PC-9 (cell line): ENCODE measurements around the gene SYNPO. TPM values are rescaled to one million over a fixed set of nuclear protein-coding genes. Genes with fewer than 3 reads are reported as not detected.

Experiments used
- BruUV-seq: library from RNA; stranded (reverse); fragments of 400-500 nt; replicated peaks from 2 replicates; lab custom pipeline; 2021; lab: Mats Ljungman, UMichigan
- CTCF ChIA-PET: fragments of 300-600 bp; sonication (Branson Sonifier 250); formaldehyde crosslinking; loops from one replicate; lab custom pipeline; 2022; ENCODE audit warnings: antibody characterized with exemption; lab: Charles Lee
- POLR2A ChIA-PET: fragments of 300-600 bp; sonication (Branson Sonifier 250); formaldehyde crosslinking; loops from one replicate; lab custom pipeline; 2022; ENCODE audit warnings: antibody characterized with exemption; ENCODE audit not compliant: unreplicated experiment; lab: Charles Lee
- DNase-seq, 2 experiments: peaks; one replicate each; pipeline versions ENCODE4 v3.0.0 to v3.0.0-alpha.2; 2015 to 2022; ENCODE audit warnings: mixed read lengths in 1 of 2
- H2AFZ ChIP-seq: fragments of 200-600 bp; sonication (generic); 2 replicates; pipeline ENCODE4 v1.8.1; 2017; ENCODE audit warnings: antibody characterized with exemption
- H3F3A ChIP-seq: fragments of 200-600 bp; sonication (generic); 2 replicates; pipeline ENCODE4 v1.8.1; 2017; ENCODE audit warnings: antibody characterized with exemption, mild to moderate bottlenecking, low read depth; ENCODE audit not compliant: insufficient read depth
- H3K27ac ChIP-seq: fragments of 200-600 bp; sonication (generic); 2 replicates; pipeline ENCODE4 v1.6.1; 2016; ENCODE audit warnings: mixed run types
- H3K27me3 ChIP-seq: fragments of 200-600 bp; sonication (generic); 2 replicates; pipeline ENCODE4 v1.6.1; 2016; ENCODE audit warnings: low read depth, mixed run types; ENCODE audit not compliant: insufficient read depth
- H3K36me3 ChIP-seq: fragments of 200-600 bp; sonication (generic); 2 replicates; pipeline ENCODE4 v1.6.1; 2016; ENCODE audit warnings: low read depth, mixed run types
- H3K4me1 ChIP-seq: fragments of 200-600 bp; sonication (generic); replicated peaks from 2 replicates; pipeline ENCODE4 v1.6.1; 2016; ENCODE audit warnings: mixed run types; ENCODE audit not compliant: insufficient read depth
- H3K4me2 ChIP-seq: fragments of 200-600 bp; sonication (generic); 2 replicates; pipeline ENCODE4 v1.6.1; 2017; ENCODE audit warnings: mixed run types
- H3K4me3 ChIP-seq: fragments of 200-600 bp; sonication (generic); 2 replicates; pipeline ENCODE4 v1.6.1; 2016; ENCODE audit warnings: mixed run types
- H3K79me2 ChIP-seq: fragments of 200-600 bp; sonication (generic); 2 replicates; pipeline ENCODE4 v1.6.1; 2017; ENCODE audit warnings: low read depth, mixed run types
- H3K9me2 ChIP-seq: fragments of 200-600 bp; sonication (generic); 2 replicates; pipeline ENCODE4 v1.8.1; 2017; ENCODE audit warnings: mild to moderate bottlenecking; ENCODE audit not compliant: insufficient read depth
- H3K9me3 ChIP-seq: fragments of 200-600 bp; sonication (generic); 2 replicates; pipeline ENCODE4 v1.8.1; 2016; ENCODE audit warnings: low read depth; ENCODE audit not compliant: insufficient read depth
- H4K20me1 ChIP-seq: fragments of 200-600 bp; sonication (generic); 2 replicates; pipeline ENCODE4 v1.8.1; 2017; ENCODE audit not compliant: insufficient read depth
- EZH2 ChIP-seq: fragments of 200-600 bp; sonication (generic); IDR thresholded peaks from 2 replicates; pipeline ENCODE4 v1.8.0; 2017; ENCODE audit warnings: antibody characterized with exemption, low read depth
- intact Hi-C: fragments of 100-400 bp; cut with micrococcal nuclease; formaldehyde crosslinking; loops from one replicate; pipeline ENCODE4 v1.10.0; 2022; ENCODE audit not compliant: unreplicated experiment
- total RNA-seq: library from RNA; stranded (reverse); gene quantifications from 2 replicates; pipeline ENCODE4 v1.2.3, GENCODE V29; 2021
- TF ChIP-seq, protein P1 (sequence below): fragments of 200-600 bp; sonication (generic); conservative IDR thresholded peaks from 2 replicates; pipeline ENCODE4 v1.6.1; 2017; ENCODE audit warnings: mixed run types, antibody characterized with exemption, mild to moderate bottlenecking, moderate library complexity

SYNPO gene
- total RNA-seq, 1 experiment from 2014 or later = 2.0 TPM

DNA sequence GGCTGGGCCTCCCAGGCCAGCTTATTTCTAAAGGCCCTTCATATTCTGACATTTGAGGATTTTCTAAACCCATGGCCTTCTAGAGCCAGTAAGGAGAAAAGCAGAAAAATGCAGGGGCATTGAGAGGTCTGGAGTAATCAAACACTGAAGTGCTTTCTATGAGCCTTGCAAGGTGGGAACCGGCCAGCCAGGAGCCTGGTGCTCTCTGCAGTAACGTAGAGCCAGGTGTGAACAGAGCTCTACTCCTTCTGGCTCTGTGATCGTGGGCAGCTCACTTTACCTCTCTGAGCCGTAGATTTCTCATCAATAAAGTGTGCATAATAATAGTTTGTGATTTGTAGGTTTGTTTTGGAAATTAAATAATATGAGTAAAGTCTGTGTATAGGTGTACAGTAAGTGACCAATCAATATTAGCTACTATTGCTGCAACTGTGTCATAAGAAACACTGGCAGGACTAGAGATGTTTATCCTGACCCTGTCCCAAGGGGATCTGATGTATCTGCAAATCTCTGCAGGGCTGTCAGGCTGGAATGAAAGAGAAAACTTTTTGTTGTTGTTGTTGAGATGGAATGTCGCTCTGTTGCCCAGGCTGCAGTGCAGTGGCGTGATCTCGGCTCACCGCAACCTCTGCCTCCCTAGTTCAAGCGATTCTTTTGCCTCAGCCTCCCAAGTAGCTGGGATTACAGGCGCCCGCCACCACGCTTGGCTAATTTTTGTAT lies 2.7 kb downstream of the SYNPO start:
- H4K20me1 ChIP-seq = no peaks in the 10 kb centered on the region
- H3K4me3 ChIP-seq = no peak overlapping the region
- no peaks in the 10 kb centered on the region for H3K36me3 ChIP-seq
- H3K4me2 ChIP-seq = peak overlapping the region; percentile 71
- H3K9me2 ChIP-seq = no peaks in the 10 kb centered on the region
- intact Hi-C loops = loop anchor here (5.0 kb wide), 2 partner anchors 156 to 171 kb away; no protein-coding TSS in a partner anchor
- no peak overlapping the region for H2AFZ ChIP-seq
- ChIA-PET CTCF (interaction anchor here (1.2 kb wide), 1 partner anchor 58 kb away, joined by 13 read pairs; the partner anchor contains the start of gene RBM22), POLR2A (interaction anchor here (0.5 to 0.8 kb wide), 2 partner anchors 8 to 194 kb away, joined by 3 to 7 read pairs; no protein-coding TSS in a partner anchor)
- H3K9me3 ChIP-seq = no peaks in the 10 kb centered on the region
- no peaks in the 10 kb centered on the region for H3K27me3 ChIP-seq
- H3K79me2 ChIP-seq = no peaks in the 10 kb centered on the region
- TF ChIP-seq, protein P1, sequence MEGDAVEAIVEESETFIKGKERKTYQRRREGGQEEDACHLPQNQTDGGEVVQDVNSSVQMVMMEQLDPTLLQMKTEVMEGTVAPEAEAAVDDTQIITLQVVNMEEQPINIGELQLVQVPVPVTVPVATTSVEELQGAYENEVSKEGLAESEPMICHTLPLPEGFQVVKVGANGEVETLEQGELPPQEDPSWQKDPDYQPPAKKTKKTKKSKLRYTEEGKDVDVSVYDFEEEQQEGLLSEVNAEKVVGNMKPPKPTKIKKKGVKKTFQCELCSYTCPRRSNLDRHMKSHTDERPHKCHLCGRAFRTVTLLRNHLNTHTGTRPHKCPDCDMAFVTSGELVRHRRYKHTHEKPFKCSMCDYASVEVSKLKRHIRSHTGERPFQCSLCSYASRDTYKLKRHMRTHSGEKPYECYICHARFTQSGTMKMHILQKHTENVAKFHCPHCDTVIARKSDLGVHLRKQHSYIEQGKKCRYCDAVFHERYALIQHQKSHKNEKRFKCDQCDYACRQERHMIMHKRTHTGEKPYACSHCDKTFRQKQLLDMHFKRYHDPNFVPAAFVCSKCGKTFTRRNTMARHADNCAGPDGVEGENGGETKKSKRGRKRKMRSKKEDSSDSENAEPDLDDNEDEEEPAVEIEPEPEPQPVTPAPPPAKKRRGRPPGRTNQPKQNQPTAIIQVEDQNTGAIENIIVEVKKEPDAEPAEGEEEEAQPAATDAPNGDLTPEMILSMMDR = no peak
- no peak for TF ChIP-seq EZH2
- H3K27ac ChIP-seq = no peak overlapping the region
- no TSS peak for BruUV-seq
- H3F3A ChIP-seq = peaks cover 34% of the 10 kb centered on the region
- peaks cover 67% of the 10 kb centered on the region for H3K4me1 ChIP-seq
- no peak for DNase-seq

DNA sequence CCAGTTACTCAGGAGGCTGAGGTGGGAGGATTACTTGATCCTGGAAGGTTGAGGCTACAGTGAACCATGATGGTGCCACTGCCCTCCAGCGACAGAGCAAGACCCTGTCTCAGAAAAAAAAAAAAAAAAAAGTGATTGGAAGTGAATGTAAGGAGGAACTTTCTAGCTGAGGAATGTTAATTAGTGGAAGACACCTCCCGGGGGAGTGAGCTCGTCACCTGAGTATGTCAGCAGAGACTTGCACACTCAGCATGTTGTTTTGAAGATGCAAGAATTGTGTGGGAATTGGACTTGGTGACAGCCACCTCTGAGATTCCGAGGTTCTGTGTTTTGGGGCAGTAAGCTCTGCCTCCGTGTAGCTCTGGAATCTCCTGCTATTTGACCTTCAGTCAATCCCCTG lies 3.6 kb downstream of the SYNPO start:
- ChIA-PET CTCF (no interaction called here), POLR2A (interaction anchor here (0.6 kb wide), 1 partner anchor 89 kb away, joined by 4 read pairs; no protein-coding TSS in a partner anchor)
- TF ChIP-seq, protein P1 = no peak
- TF ChIP-seq EZH2 = no peak
- Histone ChIP-seq H3K79me2 (no peaks in the 10 kb centered on the region), H3K9me3 (no peaks in the 10 kb centered on the region), H3F3A (peaks cover 32% of the 10 kb centered on the region), H3K9me2 (no peaks in the 10 kb centered on the region), H3K4me3 (no peak overlapping the region), H3K27ac (no peak overlapping the region), H3K4me2 (no peak overlapping the region), H4K20me1 (no peaks in the 10 kb centered on the region), H3K4me1 (peaks cover 60% of the 10 kb centered on the region), H2AFZ (no peak overlapping the region), H3K27me3 (no peaks in the 10 kb centered on the region), H3K36me3 (no peaks in the 10 kb centered on the region)
- BruUV-seq = no TSS peak
- intact Hi-C loops = loop anchor here (5.0 kb wide), 2 partner anchors 157 to 172 kb away; no protein-coding TSS in a partner anchor
- no peak for DNase-seq

- H3K4me3 ChIP-seq = no peak overlapping the region
- peaks cover 55% of the 10 kb centered on the region for H3K4me1 ChIP-seq
- no peak for DNase-seq
- H3K36me3 ChIP-seq = no peaks in the 10 kb centered on the region
- no peak overlapping the region for H2AFZ ChIP-seq
- H3K9me3 ChIP-seq = no peaks in the 10 kb centered on the region
- no peak overlapping the region for H3K27ac ChIP-seq
- no peak overlapping the region for H3K4me2 ChIP-seq
- no peaks in the 10 kb centered on the region for H3K27me3 ChIP-seq
- CTCF ChIA-PET = no interaction called here
- no TSS peak for BruUV-seq
- peaks cover 32% of the 10 kb centered on the region for H3F3A ChIP-seq
- TF ChIP-seq, protein P1 = no peak
- no peak for TF ChIP-seq EZH2
- POLR2A ChIA-PET = no interaction called here
- intact Hi-C loops = loop anchor here (5.0 kb wide), 2 partner anchors 157 to 172 kb away; no protein-coding TSS in a partner anchor
- H3K79me2 ChIP-seq = no peaks in the 10 kb centered on the region
- no peaks in the 10 kb centered on the region for H4K20me1 ChIP-seq
- H3K9me2 ChIP-seq = no peaks in the 10 kb centered on the region
These were observed 4.1 kb downstream of the SYNPO start for GRCh38 chr5:150644514-150644913.
